Stimulated activated CD8-positive, alpha-beta memory T cell treated with anti-CD3 and anti-CD28 coated beads, Interleukin-12 subunit alpha, Interleukin-12 subunit beta, amount 100 ng/mL, for 4 hours (primary cell): Measurements from ENCODE around the gene CC2D1B.

ENCODE experiments used
- DNase-seq: peaks from one replicate; pipeline ENCODE4 v3.0.0-alpha.2; 2020; ENCODE audit warnings: low read depth

Gene CC2D1B

DNA sequence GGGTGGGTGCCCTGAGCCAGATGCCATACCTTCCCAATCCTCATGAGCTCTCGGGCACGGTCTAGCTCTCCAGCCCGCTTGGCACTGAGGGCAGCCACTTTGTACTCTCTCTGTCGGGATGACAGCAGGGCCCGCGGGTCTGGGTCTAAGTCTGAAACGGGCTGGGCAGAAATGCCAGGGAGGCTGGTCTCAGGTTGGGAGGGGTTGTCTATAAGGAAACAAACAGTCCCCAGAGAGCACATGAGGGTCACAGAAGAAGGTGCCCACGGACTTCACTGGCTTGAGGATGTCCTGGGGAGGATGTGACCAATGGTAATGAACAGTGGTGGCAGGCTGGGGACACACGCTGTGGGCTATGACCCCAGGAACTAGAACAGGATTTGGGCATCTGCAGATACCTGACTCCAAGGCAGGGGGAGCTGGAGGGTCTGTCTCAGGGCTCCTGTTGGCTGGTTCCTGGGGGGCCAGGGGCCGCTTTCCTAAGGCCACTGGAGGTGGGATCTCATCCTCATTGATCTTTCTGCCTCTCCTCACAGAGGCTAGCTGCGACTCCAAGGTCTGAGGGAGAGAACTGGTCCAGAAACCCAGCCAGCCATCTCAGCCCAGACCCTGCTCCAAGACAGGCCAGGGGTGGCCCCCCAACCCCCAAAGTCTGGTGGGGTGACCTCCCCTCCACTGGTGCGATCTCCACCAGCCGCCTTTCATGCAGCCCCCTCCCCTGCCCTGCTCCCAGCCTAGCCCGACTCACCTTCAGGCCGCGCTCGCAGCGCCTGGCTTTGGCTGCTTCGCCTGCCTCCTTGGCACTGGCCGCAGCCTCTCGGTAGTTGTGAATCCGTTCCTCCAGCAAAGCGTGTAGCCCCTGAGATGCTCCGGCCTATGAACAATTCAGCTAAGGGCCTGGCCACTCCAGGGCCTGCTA, 6.1 kb downstream of the CC2D1B start:
- no peak for DNase-seq

- no peak for DNase-seq
Observed at GRCh38 chr1:52358851-52359497, 7.0 kb downstream of the CC2D1B start.

DNA sequence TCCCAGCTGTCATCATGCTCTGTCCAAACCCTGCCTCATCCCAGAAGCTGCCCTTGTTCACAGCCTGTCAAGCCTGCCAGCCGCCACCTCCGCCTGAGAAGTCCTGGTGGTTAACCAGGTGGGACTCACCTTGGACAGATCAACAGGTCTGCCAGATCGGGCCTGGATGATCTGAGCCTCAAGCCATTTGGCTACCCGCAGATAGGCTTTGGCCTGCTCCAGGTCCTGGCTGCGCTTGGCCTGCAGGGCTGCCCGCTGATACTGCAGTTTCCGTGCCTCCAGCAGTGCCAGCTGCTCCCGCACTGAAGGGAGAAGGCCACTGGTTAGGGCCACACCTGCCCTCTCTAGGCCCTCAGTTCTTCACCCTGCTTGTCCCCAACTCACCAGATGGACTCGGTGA, 8.6 kb downstream of the CC2D1B start:
- DNase-seq = no peak

- DNase-seq = no peak
Observed at GRCh38 chr1:52356818-52357355, 9.1 kb downstream of the CC2D1B start.

- DNase-seq = no peak
Observed at GRCh38 chr1:52355847-52356505, 10.0 kb downstream of the CC2D1B start.

- no peak for DNase-seq
Observed at GRCh38 chr1:52355436-52355835, 10.6 kb downstream of the CC2D1B start.

- DNase-seq = no peak
Observed at GRCh38 chr1:52352690-52353089, 13.3 kb downstream of the CC2D1B start.

GRCh38 chr1:52348704-52349300, 17.2 kb downstream of the CC2D1B start:
- DNase-seq = no peak

DNA sequence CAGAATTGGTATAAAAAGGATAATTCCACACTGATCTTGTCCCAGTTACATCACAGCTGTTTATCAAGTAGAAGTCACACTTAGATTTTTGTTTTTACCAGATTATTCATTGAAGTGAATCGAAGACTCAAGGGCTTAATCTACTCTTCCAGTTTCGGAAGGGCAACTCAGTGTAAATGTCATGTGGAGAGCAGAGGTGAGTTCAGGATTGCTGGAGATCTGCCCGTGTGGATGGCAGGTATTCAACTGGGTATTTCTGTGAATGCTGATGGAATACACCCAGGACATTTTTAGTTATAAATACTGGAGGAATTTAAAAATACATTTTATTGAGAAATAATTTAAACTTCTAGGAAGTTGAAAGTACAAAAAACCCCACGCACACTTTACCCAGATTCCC, 19.4 kb downstream of the CC2D1B start:
- DNase-seq = no peak

- no peak for DNase-seq
Observed at GRCh38 chr1:52345252-52345651, 20.8 kb downstream of the CC2D1B start.

DNA sequence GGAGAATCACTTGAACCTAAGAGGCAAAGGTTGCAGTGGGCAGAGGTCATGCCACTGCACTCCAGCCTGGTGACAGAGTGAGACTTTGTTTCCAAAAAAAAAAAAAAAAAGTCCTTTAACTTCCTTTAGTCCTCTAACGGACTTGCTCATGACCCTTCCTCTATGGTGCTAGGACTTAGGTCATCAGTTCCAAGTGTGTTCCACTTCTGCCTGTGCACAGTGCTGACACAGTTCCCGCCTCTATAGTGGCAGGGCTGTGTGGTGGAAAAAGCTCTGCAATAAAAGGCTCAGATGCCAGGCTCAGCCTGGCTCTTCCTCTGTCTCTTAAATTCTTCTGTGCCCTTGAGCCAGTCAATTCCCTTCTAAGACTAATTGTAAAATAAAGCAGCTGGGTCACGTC, 22.0 kb downstream of the CC2D1B start:
- DNase-seq = no peak

GRCh38 chr1:52341655-52342260, 24.2 kb downstream of the CC2D1B start:
- no peak for DNase-seq

DNA sequence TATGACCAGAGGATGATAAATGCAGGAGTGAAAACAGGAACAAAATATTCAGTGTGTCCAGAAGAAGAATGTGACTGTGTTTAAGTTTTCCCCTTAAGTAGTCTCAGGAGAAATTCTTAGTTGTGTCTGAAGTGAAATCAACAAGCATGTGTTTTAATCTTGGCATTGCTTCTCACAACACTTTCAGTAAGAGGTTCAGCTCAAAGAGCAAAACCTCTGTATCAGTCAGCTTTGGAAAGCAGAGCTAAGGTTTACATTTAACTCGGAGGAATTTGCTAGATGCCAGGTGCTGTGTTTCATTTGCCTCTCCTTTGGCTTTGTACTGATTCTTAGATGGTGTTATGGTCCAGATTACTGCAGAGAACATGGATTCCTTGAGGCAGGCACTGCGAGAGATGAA, 28.6 kb downstream of the CC2D1B start:
- no peak for DNase-seq

GRCh38 chr1:52334906-52335528, 31.0 kb downstream of the CC2D1B start:
- no peak for DNase-seq

GRCh38 chr1:52332411-52332810, 33.6 kb downstream of the CC2D1B start:
- DNase-seq = no peak

DNA sequence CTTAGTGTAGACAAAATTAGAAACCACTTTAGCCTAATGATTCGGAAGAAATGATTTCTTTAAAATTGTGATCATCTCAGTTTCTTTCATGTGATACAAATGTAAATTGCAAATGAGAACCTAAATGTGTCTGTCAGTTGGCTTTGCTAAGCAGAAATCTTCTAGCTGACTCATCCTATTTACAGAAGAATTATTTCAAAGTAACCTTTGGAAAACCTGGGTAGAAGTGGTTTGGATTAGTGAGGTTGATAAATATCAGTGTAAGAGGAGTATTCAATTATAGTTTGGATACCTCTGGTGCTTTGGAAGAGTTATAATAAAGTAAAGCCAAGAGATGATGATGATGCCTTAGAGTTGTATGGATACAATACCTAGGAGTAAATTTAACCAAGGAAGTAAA, 37.4 kb downstream of the CC2D1B start:
- DNase-seq = no peak

DNA sequence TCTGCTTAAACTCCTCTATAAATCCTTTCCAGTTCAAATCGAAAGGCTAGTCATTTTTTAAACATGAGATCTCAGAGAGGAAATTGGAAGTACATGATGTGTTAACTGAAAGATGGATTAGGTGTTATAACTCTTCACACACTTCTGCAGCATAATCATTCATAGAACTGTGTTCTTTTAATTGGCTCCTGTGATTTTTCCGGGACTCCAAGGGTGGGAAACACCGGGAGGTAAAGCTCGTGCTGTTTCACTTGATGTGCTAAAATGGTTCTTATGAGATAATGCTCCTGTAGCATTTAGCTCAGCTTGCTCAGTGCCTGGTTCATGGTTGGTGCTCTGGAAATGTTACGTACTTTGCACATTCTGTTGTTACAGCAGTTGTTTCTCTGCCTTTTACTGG, 40.2 kb downstream of the CC2D1B start:
- DNase-seq = no peak

DNA sequence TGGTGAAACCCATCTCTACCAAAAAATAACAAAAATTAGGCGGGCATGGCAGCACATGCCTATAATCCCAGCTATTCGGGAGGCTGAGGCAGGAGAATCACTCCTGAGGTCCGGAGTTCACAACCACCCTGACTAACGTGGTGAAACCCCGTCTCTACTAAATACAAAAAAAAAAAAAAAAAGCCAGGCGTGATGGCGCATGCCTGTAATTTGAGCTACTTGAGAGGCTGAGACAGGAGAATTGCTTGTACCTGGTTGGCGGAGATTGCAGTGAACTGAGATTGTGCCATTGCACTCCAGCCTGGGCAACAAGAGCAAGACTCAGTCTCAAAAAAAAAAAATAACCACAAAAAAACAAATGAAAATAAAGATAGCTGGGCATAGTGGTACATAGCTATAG, 42.3 kb downstream of the CC2D1B start:
- DNase-seq = no peak

- DNase-seq = no peak
Observed at GRCh38 chr1:52321061-52321460, 44.9 kb downstream of the CC2D1B start.

GRCh38 chr1:52306227-52307006, 59.6 kb downstream of the CC2D1B start:
- no peak for DNase-seq
